Ammon's horn (tissue), 1 donor: ENCODE measurements around the gene BMPER.

Experiments
- DNase-seq: peaks from one replicate; pipeline ENCODE4 v3.0.0-alpha.2; 2016; ENCODE audit warnings: low spot score

The BMPER gene

DNA sequence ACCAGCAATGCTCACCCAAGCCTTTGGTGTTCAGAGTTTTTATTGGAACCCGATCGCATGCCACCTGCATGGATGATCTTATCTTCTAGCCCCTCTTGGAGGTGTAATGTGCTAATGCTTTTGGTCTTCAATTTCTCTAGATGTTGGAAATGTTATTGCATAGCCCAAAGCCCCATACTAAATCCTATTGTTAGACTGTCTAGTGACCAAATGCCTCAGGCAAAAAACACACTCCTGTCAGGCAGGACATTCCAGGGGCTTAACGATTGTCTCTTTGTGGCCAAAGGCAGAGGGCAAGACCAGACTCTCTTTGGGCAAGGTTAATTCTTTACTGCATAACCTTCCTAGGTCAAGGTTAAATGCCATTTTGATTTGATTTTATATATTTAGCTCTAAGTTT is 187.9 kb downstream of the BMPER start:
- DNase-seq, result no peak

DNA sequence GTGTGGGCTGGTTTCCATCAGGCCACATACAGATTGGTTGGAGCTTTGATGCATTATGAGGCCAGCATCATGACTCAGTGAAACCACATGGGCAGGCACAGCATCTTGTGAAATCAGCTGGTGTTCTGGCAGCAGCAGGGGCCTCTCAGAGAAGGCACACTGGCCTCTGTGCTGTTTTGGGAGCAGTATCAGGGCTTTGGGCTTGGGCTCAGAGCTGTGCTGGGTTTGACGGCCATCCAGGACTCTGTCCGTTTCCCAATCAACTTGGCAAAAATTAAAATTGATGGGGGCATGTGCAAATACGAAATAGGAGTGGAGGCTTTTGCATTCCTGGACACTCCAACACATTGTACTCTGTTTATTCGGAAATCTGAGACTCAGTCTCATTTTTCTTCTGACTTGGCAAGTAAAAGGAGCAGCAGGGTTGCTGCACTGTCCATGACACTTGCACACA is 190.9 kb downstream of the BMPER start:
- DNase-seq, result peak; percentile 23

DNA sequence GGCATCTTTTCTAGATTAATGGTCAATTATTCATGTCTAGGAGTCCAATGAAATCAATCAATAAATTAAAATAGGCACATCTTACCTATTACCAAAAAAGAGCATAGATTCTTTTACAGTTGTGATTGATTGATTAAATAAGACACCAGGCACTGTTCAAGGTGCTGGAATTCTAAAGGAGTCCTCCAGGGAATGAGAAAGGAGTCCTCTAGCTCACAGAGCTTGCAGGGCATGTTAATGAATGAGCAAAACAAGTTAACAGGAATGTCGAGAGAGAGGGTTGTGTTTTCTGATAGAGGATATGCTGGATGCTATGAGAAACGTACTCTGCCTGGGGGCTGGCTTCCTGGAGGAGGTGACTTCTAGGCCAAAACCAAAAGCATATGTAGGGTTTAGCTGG is 191.4 kb downstream of the BMPER start:
- no peak for DNase-seq

DNA sequence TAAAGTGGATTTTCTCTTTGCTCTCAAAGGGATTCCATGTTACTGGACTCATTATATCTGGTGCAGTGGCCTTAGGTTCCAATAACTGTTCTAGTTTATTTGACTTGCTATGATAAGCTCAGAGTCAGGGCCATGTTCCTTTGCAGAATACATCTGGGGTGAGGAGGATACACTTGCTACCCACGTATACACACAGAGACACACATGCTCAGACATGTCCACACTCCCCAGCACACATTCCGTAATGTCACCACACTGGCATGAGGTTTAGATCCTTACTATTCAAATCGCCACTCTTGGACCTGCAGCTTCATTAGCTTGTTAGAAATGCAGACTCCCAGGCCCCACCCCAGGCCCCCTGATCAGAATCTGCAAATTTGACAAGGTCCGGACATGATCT is 195.3 kb downstream of the BMPER start:
- DNase-seq, result no peak

DNA sequence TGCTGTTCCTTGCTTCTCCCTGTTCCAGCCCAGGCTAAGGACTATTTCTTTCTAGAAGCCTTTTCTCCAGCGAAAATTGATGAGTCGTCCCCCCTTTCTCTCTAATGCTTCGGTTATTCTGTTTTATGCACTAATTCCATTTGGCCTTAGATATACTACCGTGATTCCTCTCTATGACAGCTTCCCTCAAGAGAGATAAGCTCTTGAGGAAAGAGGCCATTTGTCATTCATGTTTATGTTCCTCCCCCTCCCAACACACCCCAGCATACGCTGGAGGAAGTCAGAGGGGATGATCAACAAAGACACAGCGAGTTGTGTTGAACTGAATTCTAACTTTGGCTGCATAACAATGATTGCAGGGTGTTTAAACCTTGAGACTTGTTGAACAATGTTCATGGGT is 198.8 kb downstream of the BMPER start:
- DNase-seq, result no peak

DNA sequence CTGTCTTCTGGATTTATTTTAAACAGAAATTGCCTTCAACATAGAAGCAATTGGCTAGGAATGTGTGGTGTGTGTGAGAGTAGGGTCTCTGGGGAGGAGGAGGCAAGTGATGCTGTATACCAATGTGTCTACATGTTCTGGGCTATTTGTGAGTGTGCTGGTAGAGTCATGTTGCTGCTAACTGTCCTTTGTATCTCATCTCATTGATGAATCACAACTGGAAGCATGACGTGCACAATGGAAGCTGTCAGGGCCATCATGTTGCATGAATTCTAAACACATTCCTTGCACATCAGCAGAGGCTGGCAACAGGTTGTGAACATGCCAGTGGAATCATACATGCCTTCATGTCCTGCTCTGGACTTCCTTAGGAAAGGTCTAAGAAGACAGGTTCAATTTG is 199.7 kb downstream of the BMPER start:
- no peak for DNase-seq

DNA sequence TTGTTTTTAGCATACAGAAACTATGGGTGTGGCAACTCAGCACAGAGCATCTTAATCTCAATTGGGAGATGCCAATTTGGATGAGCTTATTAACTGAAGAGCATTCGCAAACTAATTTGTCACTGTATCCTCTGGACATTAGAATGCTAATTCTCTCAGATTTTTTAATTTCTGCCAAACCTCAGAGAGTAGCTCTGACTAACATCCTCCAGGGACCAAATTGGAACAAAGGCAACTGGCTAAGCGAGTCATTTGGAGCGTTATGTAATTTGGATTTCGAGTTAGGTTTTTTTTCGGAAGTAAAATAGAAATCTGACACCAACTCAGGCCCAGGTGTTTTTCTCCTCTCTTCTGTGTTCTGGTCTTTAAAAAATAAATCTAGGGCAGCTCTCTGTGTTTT is 201.9 kb downstream of the BMPER start:
- no peak for DNase-seq

DNA sequence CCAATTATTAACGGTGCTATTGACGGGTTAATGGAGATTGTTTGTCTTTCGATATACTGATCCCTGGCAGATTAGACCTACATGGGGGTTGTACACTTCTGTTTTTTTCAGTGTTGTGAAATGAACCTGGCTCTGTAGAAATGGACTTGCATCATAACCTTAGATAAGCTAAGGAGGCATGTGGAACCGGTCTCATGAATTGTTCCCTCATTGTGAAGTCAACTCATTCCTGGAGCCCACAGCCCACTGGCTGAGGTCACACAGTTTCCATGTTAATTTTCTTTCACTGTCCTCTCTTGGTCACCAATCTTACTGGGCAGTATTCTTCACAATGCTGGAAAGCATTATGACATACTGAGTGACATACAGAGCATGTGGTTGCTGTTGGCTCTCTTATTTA is 202.8 kb downstream of the BMPER start:
- DNase-seq, result no peak

DNA sequence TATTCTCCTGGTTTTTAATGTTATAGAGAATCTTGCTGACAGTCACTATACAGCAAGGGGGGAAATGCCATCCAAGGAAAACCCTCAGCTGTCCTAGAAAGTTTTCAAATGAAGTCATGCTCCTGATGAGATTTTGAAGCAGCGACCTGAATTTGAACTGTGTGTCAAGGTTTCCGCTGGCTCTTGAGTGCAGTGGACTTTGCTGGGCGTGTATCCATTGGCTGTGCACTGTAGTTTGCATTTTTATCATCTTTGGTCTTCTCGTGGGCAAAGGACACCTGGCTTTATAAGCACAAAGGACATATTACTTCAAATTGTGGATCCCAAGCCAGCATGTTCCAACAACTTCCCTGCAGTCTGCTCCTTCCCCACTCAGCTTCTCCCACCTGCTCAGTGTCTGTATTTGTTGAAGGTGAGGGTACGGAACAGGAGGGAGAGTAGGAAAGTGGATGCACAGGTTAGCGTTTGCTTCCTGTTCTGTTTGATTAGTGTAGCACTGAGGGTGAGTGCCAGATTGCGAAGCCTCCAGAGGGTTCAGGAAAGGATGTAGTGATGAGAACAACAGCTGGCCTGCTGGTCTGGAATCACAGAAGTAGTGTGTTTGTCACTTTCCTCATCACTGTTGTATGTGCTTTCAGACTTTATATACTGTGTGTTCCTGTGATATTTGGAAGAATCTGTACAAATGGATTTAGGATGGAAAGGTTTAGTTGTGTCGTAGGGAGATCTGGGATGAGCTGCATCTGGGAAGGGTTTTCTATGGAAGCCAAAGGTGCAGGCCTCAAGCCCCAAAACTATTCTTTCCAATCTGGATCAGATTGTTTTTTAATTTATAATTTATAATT is 204.8 kb downstream of the BMPER start:
- DNase-seq, result no peak

DNA sequence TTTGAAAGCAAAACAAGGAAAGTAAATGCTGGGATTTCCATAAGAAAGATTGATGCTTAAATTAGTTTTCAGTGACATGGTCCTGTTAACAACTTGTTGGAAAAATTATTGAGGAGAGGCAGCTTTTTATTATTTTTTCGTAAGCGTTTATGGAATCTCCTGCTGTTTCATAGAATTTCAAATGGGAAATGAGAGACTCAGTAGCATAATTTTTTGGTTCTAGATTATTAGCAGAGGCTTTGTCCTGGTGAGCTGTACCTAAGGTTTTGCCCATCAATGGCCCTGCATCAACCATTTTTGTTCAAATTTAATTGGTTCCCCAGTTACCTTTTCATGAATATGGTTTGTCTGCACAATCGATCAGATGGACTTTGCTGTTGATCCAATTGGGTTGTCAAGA is 205.7 kb downstream of the BMPER start:
- DNase-seq, result no peak

DNA sequence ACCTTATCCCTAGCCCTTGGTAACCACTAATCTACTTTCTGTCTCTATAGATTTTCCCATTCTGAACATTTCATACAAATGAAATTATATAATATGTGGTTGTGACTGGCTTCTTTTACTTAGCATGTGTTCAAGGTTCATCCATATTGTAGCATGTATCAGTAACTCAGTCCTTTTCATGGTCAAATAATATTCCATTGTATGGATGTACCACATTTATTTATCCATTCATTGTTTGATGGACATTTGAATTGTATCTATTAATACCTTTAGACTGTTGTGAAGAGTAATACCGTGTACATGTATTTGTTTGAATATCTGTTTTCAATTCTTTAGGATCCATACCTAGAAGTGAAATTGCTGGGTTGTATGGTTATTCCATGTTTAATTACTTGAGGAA is 210.2 kb downstream of the BMPER start:
- DNase-seq, result no peak

DNA sequence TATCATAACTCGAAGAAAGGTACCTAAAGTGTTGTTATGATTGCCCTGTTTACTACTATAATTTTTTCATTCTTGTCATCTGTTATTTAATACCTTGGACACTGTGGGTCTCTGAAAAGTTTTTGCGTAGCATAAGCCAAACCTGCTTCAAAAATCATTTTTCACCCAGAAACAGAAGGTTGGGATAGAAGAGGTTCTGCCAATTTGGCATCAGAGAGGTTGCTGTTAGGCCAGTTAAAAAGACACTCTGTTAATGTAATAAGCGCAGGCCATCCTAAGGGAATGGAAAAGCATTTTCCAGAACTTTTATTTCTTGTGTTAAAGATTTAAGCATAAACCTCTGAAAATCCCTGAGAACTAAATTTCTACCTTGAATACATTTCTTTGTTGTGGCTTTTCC is 212.2 kb downstream of the BMPER start:
- no peak for DNase-seq

DNA sequence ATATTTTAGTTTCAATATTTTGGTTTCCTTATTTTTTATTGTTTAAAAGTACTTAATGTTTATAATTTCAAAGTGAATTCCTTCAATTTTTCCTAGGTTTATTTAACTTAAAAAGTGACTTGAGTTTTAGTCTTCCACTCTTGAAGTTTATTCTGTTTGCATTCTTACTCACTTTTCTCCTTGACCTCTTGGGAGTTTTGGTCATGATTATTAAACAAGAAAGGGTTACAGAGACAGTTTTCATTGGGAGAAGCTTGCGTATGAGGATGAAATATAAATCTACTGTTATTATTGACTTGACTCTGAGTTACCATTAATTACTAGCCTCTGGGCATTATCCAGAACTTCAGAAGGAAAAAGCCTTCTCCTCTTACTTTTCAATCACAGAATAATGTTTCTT is 216.0 kb downstream of the BMPER start:
- DNase-seq, result no peak

DNA sequence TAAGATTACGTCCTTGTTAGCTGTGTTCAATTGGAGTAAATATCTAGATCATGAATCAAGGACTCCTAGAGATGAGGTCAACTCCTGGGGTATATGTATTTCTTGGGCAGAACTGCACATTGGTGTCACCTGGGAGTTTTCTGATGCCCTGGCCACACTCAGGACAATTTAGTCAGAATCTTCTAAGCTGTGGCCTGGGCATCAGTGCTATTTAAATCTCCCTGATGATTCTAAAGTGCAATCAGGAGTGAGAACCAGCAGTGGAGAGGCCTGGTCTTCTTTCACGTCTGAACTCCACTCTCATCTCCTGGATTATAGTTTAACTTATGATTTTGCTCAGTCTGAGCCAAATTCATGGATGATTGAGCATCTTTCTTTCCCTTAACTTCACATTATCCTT is 218.0 kb downstream of the BMPER start:
- DNase-seq, result no peak

DNA sequence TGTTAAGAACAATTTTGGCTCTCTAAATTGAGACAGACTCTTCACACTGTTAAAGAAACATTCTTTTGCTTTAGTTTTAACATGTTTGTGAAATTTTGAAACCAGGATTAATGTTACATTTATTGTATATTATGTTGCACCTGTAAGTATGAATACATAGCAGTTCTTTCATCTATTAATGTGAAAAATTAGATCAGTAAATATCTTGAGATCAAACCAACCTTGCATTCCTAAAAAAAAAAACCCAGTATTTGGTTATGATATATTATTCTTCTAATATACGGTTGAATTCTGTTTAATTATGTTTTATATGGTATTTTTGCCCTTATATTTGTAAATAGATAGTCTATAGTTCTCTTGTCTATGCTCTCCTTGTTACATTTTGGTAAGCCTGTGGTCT is 219.4 kb downstream of the BMPER start:
- no peak for DNase-seq

DNA sequence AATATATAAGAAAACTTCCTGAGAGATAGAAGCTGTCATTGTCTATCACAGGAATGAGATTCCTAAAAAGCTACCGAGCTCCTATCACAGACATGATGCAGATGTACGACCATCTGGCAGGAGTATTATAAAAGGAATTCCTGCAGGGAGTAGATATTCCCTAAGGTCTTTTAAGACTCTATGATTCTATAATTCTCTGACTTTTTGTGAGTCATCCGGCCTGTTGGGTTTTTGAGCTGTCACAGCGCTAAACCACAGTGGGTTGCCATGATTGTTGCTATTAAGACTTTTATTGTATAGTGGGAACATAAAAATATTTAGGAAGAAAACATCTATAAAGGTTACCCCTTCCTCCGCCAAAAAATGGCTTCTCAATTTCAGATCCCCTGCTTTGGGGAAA is 223.4 kb downstream of the BMPER start:
- no peak for DNase-seq

DNA sequence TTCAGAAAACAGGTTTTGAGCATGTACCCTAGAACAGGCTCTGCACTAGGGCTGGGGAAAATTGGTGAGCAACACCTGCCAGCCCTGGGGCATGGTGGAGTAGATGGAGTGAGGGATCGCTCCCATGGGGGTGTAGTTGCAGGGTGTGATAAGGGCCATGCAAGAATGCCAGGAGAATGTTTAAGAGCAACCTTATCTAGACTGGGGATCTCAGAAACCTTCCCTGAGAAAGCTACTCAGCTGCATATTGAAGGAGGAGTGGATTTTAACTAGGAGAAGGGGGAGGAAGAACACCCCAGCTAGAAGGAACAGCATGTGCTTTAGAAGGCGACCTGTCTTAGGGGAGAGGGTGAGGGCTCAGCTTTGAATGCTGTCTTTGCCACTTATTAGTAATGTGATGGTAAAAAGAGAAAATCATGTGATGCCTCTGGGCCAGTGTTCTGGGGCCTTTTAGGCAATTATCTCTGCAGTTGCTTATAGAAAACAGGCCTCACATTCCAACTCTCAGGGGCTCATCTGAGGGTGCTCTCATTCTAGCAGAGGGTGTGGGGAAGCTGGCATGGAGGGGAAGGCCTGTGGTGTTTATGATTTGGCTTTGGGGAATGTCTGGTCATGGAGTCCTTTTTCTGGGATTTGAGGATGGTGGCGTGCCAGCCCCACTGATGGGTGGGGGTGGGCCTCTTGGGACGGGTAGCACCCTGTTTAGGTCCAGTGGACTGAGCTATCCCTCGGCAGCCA is 225.4 kb downstream of the BMPER start:
- DNase-seq, result no peak

DNA sequence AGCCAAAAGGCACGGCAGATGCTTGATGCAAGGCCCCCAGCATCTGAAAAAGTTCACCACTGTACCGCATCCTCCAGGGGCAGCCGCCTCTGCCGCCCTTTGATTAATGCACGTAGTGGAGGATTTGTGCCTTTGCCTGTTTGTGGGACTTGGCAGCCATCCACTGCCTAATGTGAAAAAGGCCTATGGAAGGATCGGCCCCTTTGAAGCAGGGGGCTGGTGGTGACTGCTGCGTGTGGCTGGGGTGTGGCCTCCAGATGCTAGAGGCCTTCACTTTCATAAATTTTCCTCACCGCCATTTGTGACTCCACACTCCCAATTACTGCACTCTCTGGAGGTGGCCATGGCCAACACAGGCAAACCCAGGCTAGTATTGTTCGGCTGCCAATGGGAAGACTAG is 226.0 kb downstream of the BMPER start:
- DNase-seq, result no peak

DNA sequence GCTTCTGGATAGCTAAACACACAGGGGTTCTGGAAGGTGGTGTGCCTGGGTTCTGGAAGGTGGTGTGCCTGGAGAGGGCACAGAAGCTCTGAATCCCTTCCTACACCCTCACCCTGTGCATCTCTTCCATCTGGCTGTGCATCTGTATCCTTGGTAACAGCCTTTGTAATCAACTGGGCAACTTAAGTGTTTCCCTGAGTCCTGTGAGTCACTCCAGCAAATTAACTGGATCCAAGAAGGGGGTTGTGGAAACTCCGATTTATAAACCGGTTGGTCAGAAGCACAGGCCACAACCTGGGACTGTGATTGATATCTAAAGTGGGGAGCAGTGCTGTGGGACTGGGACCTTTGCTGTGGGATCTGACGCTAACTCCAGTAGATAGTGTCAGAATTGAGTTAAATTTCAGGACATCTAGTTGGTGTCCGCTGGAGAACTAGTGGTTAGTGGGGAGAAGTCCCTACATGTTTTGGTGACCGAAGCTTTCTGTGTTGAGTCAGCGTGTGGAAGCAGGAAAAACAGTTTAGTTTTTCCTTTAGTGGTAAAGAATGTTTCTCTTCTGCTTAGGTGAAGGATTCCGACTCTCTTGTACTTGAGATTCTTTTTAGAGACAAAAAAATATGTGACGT is 228.1 kb downstream of the BMPER start:
- DNase-seq, result peak; percentile 21

DNA sequence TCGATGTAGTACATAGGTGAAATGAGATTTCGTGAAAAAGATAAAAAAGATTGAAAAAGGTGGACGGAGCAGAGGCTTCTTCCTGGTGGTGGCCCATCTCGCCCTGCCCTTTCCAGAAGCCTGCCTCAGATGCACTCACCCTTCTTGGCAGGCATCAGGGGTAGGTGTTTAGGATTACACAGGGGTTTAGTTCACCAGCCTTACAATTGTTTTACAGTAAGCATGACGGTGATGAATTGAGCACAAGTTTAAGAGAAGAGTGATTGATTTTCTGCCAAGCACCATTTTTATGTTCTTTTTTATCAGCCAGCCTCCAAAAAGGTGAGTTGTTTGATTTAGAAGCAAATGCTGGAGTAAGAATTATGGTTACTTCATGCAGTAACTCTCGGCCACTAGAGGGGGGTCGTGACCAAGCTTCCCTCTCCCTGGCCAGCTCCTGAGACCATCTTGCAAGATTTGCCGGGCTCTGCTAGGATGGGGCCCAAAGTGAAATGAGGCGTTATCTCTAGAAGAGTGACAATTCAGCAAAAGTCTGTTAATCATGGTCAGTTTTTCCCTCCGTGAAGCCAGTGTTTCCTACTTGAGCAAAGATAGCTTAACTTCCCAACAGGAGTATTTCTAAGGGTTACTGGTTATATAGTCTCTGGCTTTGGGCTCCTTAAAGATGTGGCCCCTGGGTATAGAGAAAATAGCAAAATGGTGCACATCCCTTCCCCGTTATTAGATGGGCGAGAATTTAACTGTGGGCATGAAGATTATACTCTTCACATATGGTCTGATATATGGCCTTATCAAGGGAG is 228.8 kb downstream of the BMPER start:
- peak; percentile 65 for DNase-seq

DNA sequence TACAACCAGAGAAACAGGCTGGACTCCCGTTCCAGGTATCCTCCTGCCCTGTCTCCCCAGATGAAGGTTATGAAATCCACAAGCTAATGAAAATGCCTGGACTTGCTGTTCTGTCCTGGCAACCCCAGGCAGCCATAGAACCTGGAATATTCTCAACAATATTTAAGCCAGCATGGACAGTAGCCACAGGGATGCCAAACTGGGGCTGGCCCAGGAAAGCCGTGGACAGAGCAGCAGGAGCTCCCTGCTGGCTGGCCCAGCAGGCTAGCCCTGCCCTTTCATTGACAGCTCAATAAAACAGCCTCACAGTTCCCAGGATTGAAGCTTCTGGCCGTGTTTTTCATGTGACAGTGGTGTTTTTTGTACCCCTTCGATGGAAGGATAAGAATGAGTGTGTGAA is 230.6 kb downstream of the BMPER start:
- DNase-seq, result no peak

DNA sequence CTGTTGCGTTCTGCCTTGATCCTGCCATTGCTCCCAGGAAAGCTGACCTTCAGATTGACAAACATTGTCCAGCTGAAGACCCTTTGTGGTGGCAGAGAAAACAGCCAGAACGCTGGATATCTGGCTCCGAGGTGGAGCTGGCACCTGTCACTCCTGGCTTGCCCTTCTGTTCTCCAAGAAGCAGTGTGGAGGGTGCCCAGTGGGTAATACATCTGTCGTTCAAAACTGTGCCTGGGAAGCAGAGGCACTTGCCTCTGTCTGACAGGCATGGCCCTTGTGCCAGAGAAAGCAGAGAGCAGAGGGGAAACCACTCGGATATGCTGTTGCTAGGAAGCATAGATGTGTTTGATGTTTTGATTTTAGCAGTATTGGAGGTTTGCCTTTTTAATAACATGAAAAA is 231.4 kb downstream of the BMPER start:
- no peak for DNase-seq
